Kidney (tissue), 14 donors: ENCODE results near the gene C17orf67. TPM values are rescaled to one million over a fixed set of nuclear protein-coding genes. Genes with fewer than 3 reads are reported as not detected.

ENCODE experiments used
- DNase-seq, 5 donors: peaks; one replicate each; pipeline ENCODE4 v3.0.0-alpha.2; 2013 to 2020
- FAIRE-seq: peaks from 2 replicates; lab custom pipeline; 2012; peaks lifted over from hg19 to GRCh38; lab: Jason Lieb, UNC
- H3K27ac ChIP-seq, 2 donors: one replicate each; pipeline ENCODE4 v1.7.0; 2013; ENCODE audit warnings: low read depth in 2 of 2, low read length in 2 of 2, inconsistent platforms in 1 of 2
- H3K27me3 ChIP-seq: one replicate; pipeline ENCODE4 v1.7.1; 2013; ENCODE audit warnings: low read length, inconsistent platforms; ENCODE audit not compliant: control insufficient read depth, insufficient read depth
- H3K36me3 ChIP-seq, 3 donors: one replicate each; pipeline versions ENCODE4 v1.7.0 to v1.7.1; 2013; ENCODE audit warnings: low read length in 3 of 3, control low read depth in 1 of 3, inconsistent platforms in 1 of 3; ENCODE audit not compliant: insufficient read depth in 3 of 3, control insufficient read depth in 2 of 3
- H3K4me1 ChIP-seq, 3 donors: one replicate each; pipeline versions ENCODE4 v1.7.0 to v1.7.1; 2013; ENCODE audit warnings: low read length in 3 of 3, inconsistent platforms in 1 of 3, low read depth in 1 of 3; ENCODE audit not compliant: control insufficient read depth in 2 of 3, insufficient read depth in 2 of 3
- H3K4me3 ChIP-seq, 3 donors: one replicate each; pipeline versions ENCODE4 v1.7.0 to v1.8.1; 2013; ENCODE audit warnings: low read length in 3 of 3, control low read depth in 1 of 3, inconsistent platforms in 1 of 3
- H3K9ac ChIP-seq, 3 donors: one replicate each; pipeline versions ENCODE4 v1.7.0 to v1.7.1; 2013; ENCODE audit warnings: low read length in 3 of 3, control low read depth in 1 of 3, inconsistent platforms in 1 of 3
- H3K9me3 ChIP-seq, 3 donors: one replicate each; pipeline versions ENCODE4 v1.7.0 to v1.7.1; 2013; ENCODE audit warnings: low read length in 3 of 3, control low read depth in 1 of 3, inconsistent platforms in 1 of 3; ENCODE audit not compliant: control insufficient read depth in 2 of 3, insufficient read depth in 1 of 3
- CTCF ChIP-seq: IDR thresholded peaks from 3 replicates; pipeline ENCODE4 v1.5.1; 2012; ENCODE audit warnings: mild to moderate bottlenecking, moderate library complexity, borderline replicate concordance; ENCODE audit not compliant: insufficient read depth; ENCODE audit errors: extremely low read depth
- intact Hi-C: fragments of 100-400 bp; cut with DNase I; formaldehyde crosslinking; loops from one replicate; pipeline ENCODE4 v1.11.1; 2022
- polyA plus RNA-seq: library from polyadenylated mRNA; stranded (reverse); fragments of 350-450 nt; fragmentation: Illumina TruSeq; extraction: RNeasy Lipid Tissue Mini Kit (QIAGEN cat#74804); gene quantifications from one replicate; pipeline ENCODE4 v1.2.3, GENCODE V29; 2014; ENCODE audit warnings: low read depth, low replicate concordance; ENCODE audit not compliant: insufficient read depth
- total RNA-seq: library from RNA; stranded (reverse); fragmentation: NEBNext Ultra II Directional; extraction: Animal tissue kit (Norgen Biotek cat#: 25700); gene quantifications from one replicate; pipeline ENCODE4 v1.2.1, GENCODE V29; 2021
- donor health status: control.
- donor health status: control.
- donor health status: control.
- donor health status: control.
- donor health status: control.
- donor health status: DM: yes; HTN: yes; CAD: no.
- donor health status: Normal renal cell carcinoma (clear cell type).

C17orf67 gene
- total and polyA plus RNA-seq, 2 donors from 2014 or later = 0.69 to 2.0 TPM

- TF ChIP-seq CTCF = no peak
- no peak overlapping the region for H3K27ac ChIP-seq
- H3K36me3 ChIP-seq = peaks cover 0 to 3% (median 0%) of the 10 kb centered on the region in 3 donors
- intact Hi-C loops = no loop called here
- H3K4me3 ChIP-seq = no peak overlapping the region
- FAIRE-seq (no peak), DNase-seq (no peak)
- H3K9me3 ChIP-seq = no peaks in the 10 kb centered on the region
- H3K9ac ChIP-seq = no peak overlapping the region
- no peaks in the 10 kb centered on the region for H3K27me3 ChIP-seq
- H3K4me1 ChIP-seq = no peaks in the 10 kb centered on the region
These were observed 15.4 kb upstream of the C17orf67 start for GRCh38 chr17:56849131-56849530.

DNA sequence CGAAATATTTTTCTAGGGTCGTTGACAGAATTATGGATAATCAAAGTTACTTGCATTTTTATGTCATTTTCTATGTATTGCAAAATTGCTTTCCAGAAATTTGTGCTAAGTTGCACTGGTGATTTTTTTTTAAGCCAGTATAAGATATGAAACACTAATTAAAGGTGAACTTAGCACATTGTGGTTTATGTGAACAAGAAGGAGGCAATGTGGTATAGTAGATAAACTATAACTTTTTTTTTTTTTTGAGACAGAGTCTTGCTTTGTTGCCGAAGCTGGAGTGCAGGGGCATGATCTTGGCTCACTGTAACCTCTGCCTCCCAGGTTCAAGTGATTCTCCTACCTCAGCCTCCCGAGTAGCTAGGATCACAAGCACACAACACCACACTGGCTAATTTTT lies 13.4 kb upstream of the C17orf67 start:
- Histone ChIP-seq H3K4me1 (peaks cover 0 to 3% (median 0%) of the 10 kb centered on the region in 3 donors), H3K4me3 (no peak overlapping the region), H3K9ac (no peak overlapping the region), H3K27ac (no peak overlapping the region), H3K9me3 (no peaks in the 10 kb centered on the region), H3K27me3 (no peaks in the 10 kb centered on the region), H3K36me3 (peaks cover 0 to 3% (median 0%) of the 10 kb centered on the region in 3 donors)
- FAIRE-seq (no peak), DNase-seq (no peak)
- no peak for TF ChIP-seq CTCF
- intact Hi-C loops = no loop called here

DNA sequence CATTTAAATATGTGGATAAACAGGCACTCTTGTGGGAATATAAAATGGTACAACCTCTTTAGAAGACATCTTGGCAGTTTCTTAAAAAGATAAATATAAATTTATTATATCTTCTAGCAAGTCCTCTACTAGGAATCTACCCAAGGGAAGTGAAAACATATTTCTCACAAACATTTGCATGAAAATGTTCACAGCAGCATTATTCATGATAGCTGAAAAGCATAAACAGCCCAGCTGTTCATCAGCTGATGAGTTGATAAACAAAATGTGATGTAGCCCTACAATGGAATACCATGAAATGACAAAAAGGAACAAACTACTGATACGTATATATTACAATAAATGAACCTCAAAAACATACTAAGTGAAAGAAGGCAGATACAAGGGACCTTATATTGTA lies 12.2 kb upstream of the C17orf67 start:
- Histone ChIP-seq H3K9ac (no peak overlapping the region), H3K4me3 (no peak overlapping the region), H3K27ac (no peak overlapping the region), H3K9me3 (no peaks in the 10 kb centered on the region), H3K36me3 (peaks cover 0 to 3% (median 0%) of the 10 kb centered on the region in 3 donors), H3K4me1 (peaks cover 0 to 3% (median 0%) of the 10 kb centered on the region in 3 donors), H3K27me3 (no peaks in the 10 kb centered on the region)
- DNase-seq = no peak
- TF ChIP-seq CTCF = no peak
- FAIRE-seq = no peak
- intact Hi-C loops = no loop called here

DNA sequence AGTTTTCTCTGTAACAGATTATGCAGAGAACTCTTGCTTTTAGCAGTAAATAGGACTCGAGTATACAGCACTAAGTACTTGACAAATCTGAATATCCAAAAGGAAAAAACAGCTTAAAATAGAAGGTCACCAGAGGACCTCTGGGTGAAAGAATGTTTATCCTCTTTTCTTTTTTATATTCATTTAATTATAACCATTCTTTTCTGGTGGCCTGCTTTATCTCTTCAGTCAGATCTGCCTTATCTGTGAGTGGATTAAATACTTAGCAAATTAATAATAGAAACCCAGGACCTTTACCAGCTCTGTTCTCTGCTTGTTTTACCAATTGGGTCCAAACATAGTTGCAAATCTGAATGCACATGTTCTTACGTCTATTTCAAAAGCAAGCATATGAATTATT lies 8.9 kb upstream of the C17orf67 start:
- H3K36me3 ChIP-seq = no peaks in the 10 kb centered on the region
- peaks cover 0 to 3% (median 0%) of the 10 kb centered on the region in 3 donors for H3K4me1 ChIP-seq
- TF ChIP-seq CTCF = no peak
- H3K27me3 ChIP-seq = no peaks in the 10 kb centered on the region
- intact Hi-C loops = no loop called here
- FAIRE-seq (no peak), DNase-seq (no peak)
- no peak overlapping the region for H3K4me3 ChIP-seq
- no peak overlapping the region for H3K27ac ChIP-seq
- no peak overlapping the region for H3K9ac ChIP-seq
- H3K9me3 ChIP-seq = no peaks in the 10 kb centered on the region
